CD4-positive, alpha-beta T cell treated with Interleukin-1 beta for 1 hour (primary cell): ENCODE results near the gene CACNA1B.
"Not testable (repeated sequence)": the region's sequence is repeated elsewhere in the genome, so short reads cannot be mapped to it uniquely, and the experiment has no call there.

Source experiments
- DNase-seq, 2 donors: peaks; one replicate each; pipeline ENCODE4 v3.0.0-alpha.2; 2020 to 2022

Gene CACNA1B

GRCh38 chr9:138104251-138105122 is 226.9 kb downstream of the CACNA1B start:
- no peak for DNase-seq

GRCh38 chr9:138105123-138105415 is 227.5 kb downstream of the CACNA1B start:
- DNase-seq, result no peak

GRCh38 chr9:138105561-138106505 is 228.3 kb downstream of the CACNA1B start:
- no peak for DNase-seq

GRCh38 chr9:138107039-138107438 is 229.5 kb downstream of the CACNA1B start:
- not testable (repeated sequence) for DNase-seq

- no peak for DNase-seq
Measured at GRCh38 chr9:138111607-138112006, 234.0 kb downstream of the CACNA1B start.

GRCh38 chr9:138112090-138112748 is 234.6 kb downstream of the CACNA1B start:
- no peak for DNase-seq

- no peak for DNase-seq
Measured at GRCh38 chr9:138112791-138113600, 235.4 kb downstream of the CACNA1B start.

GRCh38 chr9:138113701-138114325 is 236.2 kb downstream of the CACNA1B start:
- not testable (repeated sequence) for DNase-seq

- DNase-seq, result no peak
Measured at GRCh38 chr9:138114501-138115245, 237.1 kb downstream of the CACNA1B start.

GRCh38 chr9:138115506-138115905 is 237.9 kb downstream of the CACNA1B start:
- DNase-seq, result no peak

GRCh38 chr9:138116521-138116920 is 238.9 kb downstream of the CACNA1B start:
- DNase-seq, result no peak

GRCh38 chr9:138117101-138117750 is 239.6 kb downstream of the CACNA1B start:
- no peak for DNase-seq

- DNase-seq, result no peak
Measured at GRCh38 chr9:138117836-138118235, 240.3 kb downstream of the CACNA1B start.

GRCh38 chr9:138118601-138119071 is 241.1 kb downstream of the CACNA1B start:
- no peak for DNase-seq

- no peak for DNase-seq
Measured at GRCh38 chr9:138119202-138120027, 241.8 kb downstream of the CACNA1B start.

- DNase-seq, result no peak
Measured at GRCh38 chr9:138120072-138120471, 242.5 kb downstream of the CACNA1B start.

- DNase-seq, result no peak
Measured at GRCh38 chr9:138120511-138121437, 243.2 kb downstream of the CACNA1B start.

GRCh38 chr9:138121438-138122050 is 244.0 kb downstream of the CACNA1B start:
- no peak for DNase-seq
